ENCODE data around the gene JMJD8.

GRCh38 chr16:729768-730665, 45.9 kb upstream of the JMJD8 start:
- no peak for TF ChIP-seq EZH2 (IDR thresholded peaks at IDR 0.05; ENCODE audit: insufficient read depth, poor library complexity, severe bottlenecking)
- TF ChIP-seq EZH2phosphoT487 (IDR thresholded peaks at IDR 0.05; ENCODE audit: insufficient read depth, low read depth), result no peak

All from GM23248 (cell line).